ENCODE results near the gene RAB3A.

DNA sequence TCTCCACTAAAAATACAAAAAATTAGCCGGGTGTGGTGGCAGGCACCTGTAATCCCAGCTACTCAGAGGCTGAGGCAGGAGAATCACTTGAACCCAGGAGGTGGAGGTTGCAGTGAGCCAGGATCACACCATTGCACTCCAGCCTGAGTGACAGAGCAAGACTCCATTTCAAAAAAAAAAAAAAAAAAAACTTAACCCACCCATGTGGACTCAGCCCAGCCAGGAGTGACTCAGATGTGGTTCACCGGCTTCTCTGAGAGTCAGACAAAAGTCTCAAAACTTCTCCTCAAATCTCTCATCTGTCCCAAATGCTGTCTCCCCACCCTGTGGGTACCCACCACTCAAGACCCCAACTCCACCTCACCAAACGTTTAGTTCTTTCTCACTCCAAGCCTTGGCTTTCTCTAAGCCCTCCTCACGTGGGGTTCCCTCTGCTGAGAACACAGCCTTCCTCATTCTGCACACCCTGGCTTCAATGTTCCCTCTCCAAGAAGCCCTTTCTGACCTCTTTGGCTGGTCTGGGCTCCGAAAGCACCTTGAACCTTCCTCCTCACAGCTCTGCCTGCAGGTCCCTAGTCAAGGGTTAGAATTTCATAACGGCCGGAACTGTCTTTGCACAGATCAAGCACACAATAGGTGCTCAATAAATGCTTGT is 11.1 kb upstream of the RAB3A start:
- TF ChIP-seq, protein P1, sequence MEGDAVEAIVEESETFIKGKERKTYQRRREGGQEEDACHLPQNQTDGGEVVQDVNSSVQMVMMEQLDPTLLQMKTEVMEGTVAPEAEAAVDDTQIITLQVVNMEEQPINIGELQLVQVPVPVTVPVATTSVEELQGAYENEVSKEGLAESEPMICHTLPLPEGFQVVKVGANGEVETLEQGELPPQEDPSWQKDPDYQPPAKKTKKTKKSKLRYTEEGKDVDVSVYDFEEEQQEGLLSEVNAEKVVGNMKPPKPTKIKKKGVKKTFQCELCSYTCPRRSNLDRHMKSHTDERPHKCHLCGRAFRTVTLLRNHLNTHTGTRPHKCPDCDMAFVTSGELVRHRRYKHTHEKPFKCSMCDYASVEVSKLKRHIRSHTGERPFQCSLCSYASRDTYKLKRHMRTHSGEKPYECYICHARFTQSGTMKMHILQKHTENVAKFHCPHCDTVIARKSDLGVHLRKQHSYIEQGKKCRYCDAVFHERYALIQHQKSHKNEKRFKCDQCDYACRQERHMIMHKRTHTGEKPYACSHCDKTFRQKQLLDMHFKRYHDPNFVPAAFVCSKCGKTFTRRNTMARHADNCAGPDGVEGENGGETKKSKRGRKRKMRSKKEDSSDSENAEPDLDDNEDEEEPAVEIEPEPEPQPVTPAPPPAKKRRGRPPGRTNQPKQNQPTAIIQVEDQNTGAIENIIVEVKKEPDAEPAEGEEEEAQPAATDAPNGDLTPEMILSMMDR (conservative IDR thresholded peaks at IDR 0.05; ENCODE audit: low read length): no peak
- TF ChIP-seq EZH2phosphoT487 (IDR thresholded peaks at IDR 0.05; ENCODE audit: borderline replicate concordance): no peak
